GM12874 (cell line): ENCODE data around the gene LAMB1.

Source experiments
- CTCF ChIP-seq: IDR thresholded peaks from 2 replicates; pipeline ENCODE4 v1.5.1; 2011; ENCODE audit warnings: low read depth, mild to moderate bottlenecking, control low read depth, low read length, moderate library complexity; ENCODE audit not compliant: insufficient read depth

LAMB1 gene

GRCh38 chr7:107884066-107884818 is 118.7 kb downstream of the LAMB1 start:
- no peak for TF ChIP-seq CTCF

- TF ChIP-seq CTCF = no peak
These were observed 120.2 kb downstream of the LAMB1 start for GRCh38 chr7:107882766-107883165.

DNA sequence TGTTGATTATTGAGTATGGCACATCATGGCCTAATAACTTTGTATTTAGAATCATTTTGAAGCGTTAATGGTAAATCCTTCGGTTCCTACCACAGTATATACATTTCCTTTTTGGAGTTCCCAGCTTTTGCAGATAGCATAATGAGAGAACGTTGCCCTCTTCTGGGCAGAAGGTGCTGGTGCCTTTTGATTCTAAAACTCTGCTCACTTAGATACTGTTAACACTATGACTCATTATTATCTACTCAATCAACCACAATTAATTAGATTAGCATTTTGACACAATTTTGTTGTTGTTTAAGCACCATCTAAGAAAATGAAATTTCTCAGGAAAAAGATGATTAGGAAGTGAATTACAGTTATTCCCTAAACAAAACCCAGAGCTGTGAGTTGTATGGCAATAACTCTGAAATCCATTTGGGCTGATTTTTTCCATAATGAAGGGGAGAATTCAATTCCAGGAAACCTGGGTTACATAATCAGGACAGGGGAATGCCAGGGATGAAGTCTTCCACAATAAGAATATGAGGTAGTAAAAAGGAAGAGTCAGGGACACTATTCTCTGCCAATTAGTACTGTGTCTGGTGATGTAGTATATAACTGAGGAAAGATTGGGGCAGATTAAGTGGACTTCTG is 123.4 kb downstream of the LAMB1 start:
- peak; percentile 52 for TF ChIP-seq CTCF

DNA sequence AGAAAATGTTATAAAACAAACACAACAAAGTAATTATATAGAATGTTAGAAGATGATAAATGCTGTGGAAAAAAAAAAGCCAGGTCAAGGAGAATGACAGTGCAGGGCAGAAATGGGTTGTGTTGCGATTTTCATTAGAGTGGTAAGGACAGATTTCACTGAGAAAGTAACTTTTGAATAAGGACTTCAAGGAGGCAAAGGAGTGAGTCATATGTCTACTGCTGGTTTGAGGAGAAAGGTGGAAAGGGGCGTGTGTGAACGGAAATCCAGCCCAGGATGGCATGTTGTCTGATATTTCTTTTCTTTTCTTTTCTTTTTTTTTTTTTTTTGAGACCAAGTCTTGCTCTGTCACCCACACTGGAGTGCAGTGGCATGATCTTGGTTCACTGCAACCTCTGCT is 124.3 kb downstream of the LAMB1 start:
- TF ChIP-seq CTCF = no peak

DNA sequence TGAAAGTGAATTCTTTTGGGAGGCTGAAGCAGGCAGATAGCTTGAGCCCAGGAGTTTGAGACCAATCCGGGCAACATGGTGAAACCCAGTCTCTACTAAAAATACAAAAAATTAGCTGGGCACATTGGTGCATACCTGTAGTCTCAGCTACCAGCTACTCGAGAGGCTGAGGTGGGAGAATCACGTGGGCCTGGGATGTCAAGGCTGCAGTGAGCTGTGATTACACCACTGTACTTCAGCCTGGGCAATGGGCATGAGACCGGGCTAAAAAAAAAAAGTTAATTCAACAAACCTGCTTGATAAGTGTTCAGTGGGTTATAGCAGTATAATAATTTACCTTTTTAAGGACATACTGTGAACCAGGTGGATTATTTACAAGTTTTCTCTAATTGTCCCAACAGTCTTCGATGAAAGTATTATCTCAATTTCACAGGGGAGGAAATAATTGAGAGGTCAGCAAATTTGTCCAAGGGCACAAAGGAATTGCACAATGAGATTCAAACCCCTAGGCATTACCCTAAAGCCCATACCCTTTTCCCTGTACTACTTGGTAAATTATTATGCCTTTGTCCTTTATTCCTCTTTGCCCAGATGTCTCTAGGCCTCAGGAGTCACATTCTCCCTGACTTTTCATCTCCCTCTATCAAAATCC is 125.1 kb downstream of the LAMB1 start:
- no peak for TF ChIP-seq CTCF

- no peak for TF ChIP-seq CTCF
These were observed 126.0 kb downstream of the LAMB1 start for GRCh38 chr7:107876916-107877315.

GRCh38 chr7:107874605-107875446 is 128.1 kb downstream of the LAMB1 start:
- peak; percentile 61 for TF ChIP-seq CTCF
